Activated CD8-positive, alpha-beta T cell treated with anti-CD3 and anti-CD28 coated beads for 36 hours (primary cell): Measurements from ENCODE around the gene HIPK1. TPM values are rescaled to one million over a fixed set of nuclear protein-coding genes. Genes with fewer than 3 reads are reported as not detected.

Source experiments
- ATAC-seq: fragments of 200-7000 bp; cut with Tn5 transposase; one replicate; pipeline ENCODE4 v1.10.0; 2021; ENCODE audit warnings: mild to moderate bottlenecking, moderate library complexity
- CTCF ChIA-PET: fragments of 350-600 bp; sonication (Branson Sonifier 250); formaldehyde crosslinking; loops from one replicate; lab custom pipeline; 2021; ENCODE audit warnings: antibody characterized with exemption; lab: Charles Lee
- POLR2A ChIA-PET: fragments of 350-600 bp; sonication (Branson Sonifier 250); formaldehyde crosslinking; loops from one replicate; lab custom pipeline; 2021; ENCODE audit warnings: antibody characterized with exemption; lab: Charles Lee
- DNase-seq: peaks from one replicate; pipeline ENCODE4 v3.0.0-alpha.2; 2020
- H3K27ac Mint-ChIP-seq: one replicate; pipeline ENCODE4 v1.8.0; 2021; ENCODE audit warnings: mild to moderate bottlenecking, mixed read lengths
- H3K27me3 Mint-ChIP-seq: one replicate; pipeline ENCODE4 v1.8.0; 2021; ENCODE audit warnings: mixed read lengths
- H3K36me3 Mint-ChIP-seq: one replicate; pipeline ENCODE4 v1.8.0; 2021; ENCODE audit warnings: low read depth, mixed read lengths
- H3K4me1 Mint-ChIP-seq: one replicate; pipeline ENCODE4 v1.8.0; 2021; ENCODE audit warnings: low read depth, mixed read lengths
- H3K4me3 Mint-ChIP-seq: one replicate; pipeline ENCODE4 v1.8.0; 2021; ENCODE audit warnings: mild to moderate bottlenecking, moderate library complexity, mixed read lengths
- H3K9me3 Mint-ChIP-seq: one replicate; pipeline ENCODE4 v1.8.0; 2021; ENCODE audit warnings: mixed read lengths
- CTCF ChIP-seq: fragments of 200-600 bp; IDR thresholded peaks from one replicate; pipeline ENCODE4 v1.8.0; 2022; ENCODE audit warnings: antibody characterized with exemption, mild to moderate bottlenecking
- intact Hi-C: fragments of 100-400 bp; cut with micrococcal nuclease; formaldehyde crosslinking; loops from one replicate; pipeline ENCODE4 v1.10.0; 2022
- total RNA-seq, 2 experiments: library from RNA; stranded (reverse); gene quantifications; one replicate each; pipeline ENCODE4 v1.2.3, GENCODE V29; 2021

HIPK1 gene
- total RNA-seq, 2 experiments from 2014 or later = 42.8 to 45.1 TPM

GRCh38 chr1:114025609-114026401 is 96.7 kb downstream of the HIPK1 start:
- CTCF ChIA-PET = no interaction called here
- H3K27me3 Mint-ChIP-seq = no peaks in the 10 kb centered on the region
- DNase-seq = no peak
- no peak overlapping the region for H3K4me3 Mint-ChIP-seq
- no peaks in the 10 kb centered on the region for H3K4me1 Mint-ChIP-seq
- no peak overlapping the region for H3K27ac Mint-ChIP-seq
- no peaks in the 10 kb centered on the region for H3K36me3 Mint-ChIP-seq
- H3K9me3 Mint-ChIP-seq = no peaks in the 10 kb centered on the region
- POLR2A ChIA-PET = no interaction called here
- TF ChIP-seq CTCF = no peak
- ATAC-seq = no peak
- intact Hi-C loops = no loop called here

- no peak overlapping the region for H3K27ac Mint-ChIP-seq
- POLR2A ChIA-PET = no interaction called here
- no peak for TF ChIP-seq CTCF
- H3K27me3 Mint-ChIP-seq = no peaks in the 10 kb centered on the region
- H3K4me1 Mint-ChIP-seq = no peaks in the 10 kb centered on the region
- DNase-seq (no peak), ATAC-seq (no peak)
- CTCF ChIA-PET = no interaction called here
- intact Hi-C loops = no loop called here
- H3K36me3 Mint-ChIP-seq = no peaks in the 10 kb centered on the region
- no peaks in the 10 kb centered on the region for H3K9me3 Mint-ChIP-seq
- H3K4me3 Mint-ChIP-seq = no peak overlapping the region
Measured at GRCh38 chr1:114026797-114027196, 97.7 kb downstream of the HIPK1 start.

Other genes with a start within 250 kb of the HIPK1 start
- 10 to 100 TPM; 13.1 to 14.4 TPM for gene PHTF1, start 169.8 kb upstream of the HIPK1 start, total RNA-seq
- 10 to 100 TPM; 25.6 to 28.3 TPM for gene RSBN1, start 116.8 kb upstream of the HIPK1 start, total RNA-seq
- 10 to 100 TPM; 54.0 to 56.0 TPM for gene PTPN22, start 57.6 kb upstream of the HIPK1 start, total RNA-seq
- gene BCL2L15, start 41.7 kb upstream of the HIPK1 start, total RNA-seq = under 1 TPM; 0.40 to 0.61 TPM
- 10 to 100 TPM; 38.2 to 38.5 TPM for gene AP4B1, start 24.5 kb upstream of the HIPK1 start, total RNA-seq
- 10 to 100 TPM; 19.1 to 19.3 TPM for gene DCLRE1B, start 24.0 kb upstream of the HIPK1 start, total RNA-seq
- gene OLFML3, start 50.1 kb downstream of the HIPK1 start, total RNA-seq = under 1 TPM; 0.14 to 0.49 TPM
- gene SYT6, start 224.5 kb downstream of the HIPK1 start, total RNA-seq = not detected